Measurements from ENCODE around the gene KPNA2. TPM values are rescaled to one million over a fixed set of nuclear protein-coding genes. Genes with fewer than 3 reads are reported as not detected.
"Not testable (repeated sequence)": the region's sequence is repeated elsewhere in the genome, so short reads cannot be mapped to it uniquely, and the experiment has no call there.

Gene KPNA2
- total RNA-seq, 8 experiments from 2014 or later = 62.3 to 337 (median 147) TPM

- Histone ChIP-seq H3K4me3 (no peak overlapping the region), H3K27ac (no peak overlapping the region), H3K4me1 (replicated peaks in 1 of 2) (peaks cover 0 to 9% of the 10 kb centered on the region in 2 donors)
- 33 to 100% (median 73%) methylated on average over 1 to 3 of the region's 8 CpGs; no CpG with 5 or more reads in 2 of the 10 experiments for WGBS, 10 experiments
- in situ Hi-C loops (cut with MboI; ENCODE audit: low pct_unique_long_range_greater_than_20kb in 2 of 9, low sequenced_read_pairs in 9 of 9, unreplicated experiment in 9 of 9) = no loop called here
- peak in 2 of 8 experiments; percentile 23 for ATAC-seq (replicated peaks in 6 of 8)
Measured at GRCh38 chr17:68029512-68030215, 5.9 kb upstream of the KPNA2 start.

- in situ Hi-C loops (cut with MboI; ENCODE audit: low pct_unique_long_range_greater_than_20kb in 2 of 9, low sequenced_read_pairs in 9 of 9, unreplicated experiment in 9 of 9) = no loop called here
- peak overlapping the region in 2 of 5 donors; percentile 8 to 9 for H3K4me3 ChIP-seq
Measured at GRCh38 chr17:68033636-68034451, 1.7 kb upstream of the KPNA2 start.

GRCh38 chr17:68034452-68034776, 1.1 kb upstream of the KPNA2 start:
- peaks cover 0 to 19% of the 10 kb centered on the region in 2 donors for H3K4me1 ChIP-seq (replicated peaks in 1 of 2)
- H3K4me3 ChIP-seq = peak overlapping the region in 1 of 5 donors; percentile 9
- 0 to 40% (median 13%) methylated on average over 1 of the region's 1 CpG; no CpG with 5 or more reads in 1 of the 10 experiments for whole genome bisulfite sequencing, 10 experiments
- ATAC-seq (replicated peaks in 6 of 8) = peak in 1 of 8 experiments; percentile 2
- in situ Hi-C loops (cut with MboI; ENCODE audit: low pct_unique_long_range_greater_than_20kb in 2 of 9, low sequenced_read_pairs in 9 of 9, unreplicated experiment in 9 of 9) = no loop called here
- H3K27ac ChIP-seq = no peak overlapping the region

More at GRCh38 chr17:68033636-68034451, 1.7 kb upstream of the KPNA2 start:
- WGBS, 10 experiments = 35 to 100% (median 51%) methylated on average over 1 to 7 of the region's 7 CpGs; no CpG with 5 or more reads in 1 of the 10 experiments
- peak in 7 of 8 experiments; percentile 11 to 61 (median 40) for ATAC-seq (replicated peaks in 6 of 8)
- Histone ChIP-seq H3K4me1 (replicated peaks in 1 of 2) (peaks cover 0 to 19% of the 10 kb centered on the region in 2 donors), H3K27ac (peak overlapping the region in 1 of 2 donors; percentile 42)

- peak overlapping the region; percentile 15 to 30 (median 25) for H3K4me3 ChIP-seq
- H3K4me1 ChIP-seq (replicated peaks in 1 of 2) = peaks cover 0 to 19% of the 10 kb centered on the region in 2 donors
- no peak overlapping the region for H3K27ac ChIP-seq
- in situ Hi-C loops (cut with MboI; ENCODE audit: low pct_unique_long_range_greater_than_20kb in 2 of 9, low sequenced_read_pairs in 9 of 9, unreplicated experiment in 9 of 9) = no loop called here
- 0 to 92% (median 25%) methylated on average over 1 to 7 of the region's 27 CpGs; no CpG with 5 or more reads in 1 of the 10 experiments for WGBS, 10 experiments
- peak; percentile 72 to 93 (median 83) for ATAC-seq (replicated peaks in 6 of 8)
Measured at GRCh38 chr17:68035131-68035522, 408 bp upstream of the KPNA2 start.

- in situ Hi-C loops (cut with MboI; ENCODE audit: low pct_unique_long_range_greater_than_20kb in 2 of 9, low sequenced_read_pairs in 9 of 9, unreplicated experiment in 9 of 9) = no loop called here
- Histone ChIP-seq H3K4me1 (replicated peaks in 1 of 2) (peaks cover 0 to 19% of the 10 kb centered on the region in 2 donors), H3K4me3 (peak overlapping the region; percentile 79 to 98 (median 96)), H3K27ac (peak overlapping the region; percentile 88 to 93)
- WGBS, 10 experiments = 4 to 33% (median 9%) methylated on average over 1 to 10 of the region's 11 CpGs
- peak in 1 of 8 experiments; percentile 13 for ATAC-seq (replicated peaks in 6 of 8)
Measured at GRCh38 chr17:68036304-68037147, 991 bp downstream of the KPNA2 start.

GRCh38 chr17:68047153-68047846, 11.8 kb downstream of the KPNA2 start:
- Histone ChIP-seq H3K4me3 (no peak overlapping the region), H3K4me1 (replicated peaks in 1 of 2) (no peaks in the 10 kb centered on the region), H3K27ac (no peak overlapping the region)
- no peak for ATAC-seq (replicated peaks in 6 of 8)
- WGBS, 10 experiments = 0 to 98% (median 87%) methylated on average over 1 to 9 of the region's 9 CpGs; no CpG with 5 or more reads in 1 of the 10 experiments
- in situ Hi-C loops (cut with MboI; ENCODE audit: low pct_unique_long_range_greater_than_20kb in 2 of 9, low sequenced_read_pairs in 9 of 9, unreplicated experiment in 9 of 9) = no loop called here

- ATAC-seq (replicated peaks in 6 of 8); H3K4me3 ChIP-seq; H3K27ac ChIP-seq; in situ Hi-C loops (cut with MboI; ENCODE audit: low pct_unique_long_range_greater_than_20kb in 2 of 9, low sequenced_read_pairs in 9 of 9, unreplicated experiment in 9 of 9); H3K4me1 ChIP-seq (replicated peaks in 1 of 2): not testable (repeated sequence)
- 17 to 100% (median 66%) methylated on average over 1 to 5 of the region's 7 CpGs; no CpG with 5 or more reads in 1 of the 10 experiments for WGBS, 10 experiments
Measured at GRCh38 chr17:68047890-68048542, 12.5 kb downstream of the KPNA2 start.

GRCh38 chr17:68048996-68049395, 13.5 kb downstream of the KPNA2 start:
- H3K4me1 ChIP-seq (replicated peaks in 1 of 2) = no peaks in the 10 kb centered on the region
- WGBS, 10 experiments = 60 to 100% (median 100%) methylated on average over 1 to 2 of the region's 2 CpGs; no CpG with 5 or more reads in 5 of the 10 experiments
- peak in 1 of 8 experiments; percentile 15 for ATAC-seq (replicated peaks in 6 of 8)
- in situ Hi-C loops (cut with MboI; ENCODE audit: low pct_unique_long_range_greater_than_20kb in 2 of 9, low sequenced_read_pairs in 9 of 9, unreplicated experiment in 9 of 9) = no loop called here
- no peak overlapping the region for H3K4me3 ChIP-seq
- H3K27ac ChIP-seq = no peak overlapping the region

- H3K27ac ChIP-seq; H3K4me1 ChIP-seq (replicated peaks in 1 of 2); ATAC-seq (replicated peaks in 6 of 8); in situ Hi-C loops (cut with MboI; ENCODE audit: low pct_unique_long_range_greater_than_20kb in 2 of 9, low sequenced_read_pairs in 9 of 9, unreplicated experiment in 9 of 9); H3K4me3 ChIP-seq: not testable (repeated sequence)
- 55 to 88% (median 74%) methylated on average over 1 to 3 of the region's 4 CpGs; no CpG with 5 or more reads in 4 of the 10 experiments for WGBS, 10 experiments
Measured at GRCh38 chr17:68049812-68050437, 14.4 kb downstream of the KPNA2 start.

- H3K4me1 ChIP-seq (replicated peaks in 1 of 2); H3K27ac ChIP-seq; in situ Hi-C loops (cut with MboI; ENCODE audit: low pct_unique_long_range_greater_than_20kb in 2 of 9, low sequenced_read_pairs in 9 of 9, unreplicated experiment in 9 of 9); H3K4me3 ChIP-seq; ATAC-seq (replicated peaks in 6 of 8): not testable (repeated sequence)
- WGBS, 10 experiments = 71 to 100% (median 100%) methylated on average over 1 to 5 of the region's 57 CpGs; no CpG with 5 or more reads in 5 of the 10 experiments
Measured at GRCh38 chr17:68051321-68052312, 16.1 kb downstream of the KPNA2 start.

All from motor neuron (in vitro differentiated cells).